A549 (cell line): Measurements from ENCODE around the gene FSCN2.

Experiments
- CTCF ChIP-seq: fragments of >200 bp; sonication (Bioruptor Twin); formaldehyde crosslinking; IDR thresholded peaks from 3 replicates; pipeline ENCODE4 v1.5.1; 2016
- USF2 ChIP-seq: fragments of 450-650 bp; IDR thresholded peaks from 2 replicates; pipeline ENCODE4 v1.6.1; 2014; ENCODE audit warnings: antibody characterized with exemption
- TF ChIP-seq, protein P1 (sequence below): fragments of >200 bp; sonication (Bioruptor Twin); formaldehyde crosslinking; IDR thresholded peaks from 3 replicates; pipeline ENCODE4 v1.6.1; 2016

DNA sequence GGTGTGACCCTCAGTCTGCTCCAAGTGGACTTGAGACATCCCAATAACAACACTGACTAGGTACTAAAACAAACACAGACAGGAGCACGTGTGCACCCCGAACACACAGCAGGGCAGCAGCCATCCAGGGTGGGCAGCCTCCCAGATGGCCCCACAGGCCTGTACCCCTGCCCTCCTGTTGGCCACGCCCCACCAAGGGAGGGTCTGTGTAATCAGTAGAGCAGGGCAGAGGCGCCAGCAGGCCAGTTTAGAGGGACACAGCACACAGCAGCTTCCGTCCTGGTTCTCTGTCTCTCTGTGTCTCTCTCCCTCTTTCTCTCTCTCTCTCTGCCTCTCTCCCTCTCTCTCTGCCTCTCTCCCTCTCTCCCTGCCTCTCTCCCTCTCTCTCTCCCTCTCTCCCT, 37.0 kb upstream of the FSCN2 start:
- TF ChIP-seq CTCF (no peak), USF2 (peak; percentile 38; the same call in 1 of the 2 replicates)
- TF ChIP-seq, protein P1, sequence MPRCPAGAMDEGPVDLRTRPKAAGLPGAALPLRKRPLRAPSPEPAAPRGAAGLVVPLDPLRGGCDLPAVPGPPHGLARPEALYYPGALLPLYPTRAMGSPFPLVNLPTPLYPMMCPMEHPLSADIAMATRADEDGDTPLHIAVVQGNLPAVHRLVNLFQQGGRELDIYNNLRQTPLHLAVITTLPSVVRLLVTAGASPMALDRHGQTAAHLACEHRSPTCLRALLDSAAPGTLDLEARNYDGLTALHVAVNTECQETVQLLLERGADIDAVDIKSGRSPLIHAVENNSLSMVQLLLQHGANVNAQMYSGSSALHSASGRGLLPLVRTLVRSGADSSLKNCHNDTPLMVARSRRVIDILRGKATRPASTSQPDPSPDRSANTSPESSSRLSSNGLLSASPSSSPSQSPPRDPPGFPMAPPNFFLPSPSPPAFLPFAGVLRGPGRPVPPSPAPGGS, result no peak
